ENCODE measurements around the gene SPATA31D4. TPM values are rescaled to one million over a fixed set of nuclear protein-coding genes. Genes with fewer than 3 reads are reported as not detected.
"Not testable (repeated sequence)": the region's sequence is repeated elsewhere in the genome, so short reads cannot be mapped to it uniquely, and the experiment has no call there.

Gene SPATA31D4
- not detected in 2 replicates for total RNA-seq (2022)
- percentile 7 among the genes with signal in this experiment for Bru-seq, nascent RNA
- BruChase-seq, experiment 1, labeled RNA remaining after a 2-hour chase, result not detected
- BruChase-seq, experiment 2, labeled RNA remaining after a 6-hour chase, result not detected
- long read RNA-seq, result 0 reads

GRCh38 chr9:81928305-81928704 is at the start of gene SPATA31D4:
SPATA31D4 (plus strand) TSS chr9:81928428; CDS start chr9:81928514, 86 bp downstream.
- H3K9me3 ChIP-seq; CTCF ChIA-PET; H3K27me3 Mint-ChIP-seq (ENCODE audit: insufficient read depth, unreplicated experiment); H3K4me3 ChIP-seq (ENCODE audit: low read depth, low read length); BruUV-seq (replicated peaks); H3K36me3 Mint-ChIP-seq (ENCODE audit: insufficient read depth, unreplicated experiment); POLR2A ChIA-PET; H3K4me3 Mint-ChIP-seq (ENCODE audit: unreplicated experiment); H3K27me3 ChIP-seq (replicated peaks; ENCODE audit: control insufficient read depth, insufficient read depth, low read length); H3K4me1 Mint-ChIP-seq (ENCODE audit: low read depth, unreplicated experiment); H3K9me3 Mint-ChIP-seq (ENCODE audit: unreplicated experiment); H3K36me3 ChIP-seq (ENCODE audit: control insufficient read depth, insufficient read depth, low read length); intact Hi-C loops (cut with micrococcal nuclease; ENCODE audit: unreplicated experiment); DNase-seq; H3K27ac Mint-ChIP-seq (ENCODE audit: unreplicated experiment); H3K4me1 ChIP-seq: not testable (repeated sequence)

GRCh38 chr9:81878530-81878929 is 49.7 kb upstream of the SPATA31D4 start:
- Histone ChIP-seq H3K9me3 (no peaks in the 10 kb centered on the region), H3K27me3 (replicated peaks; ENCODE audit: control insufficient read depth, insufficient read depth, low read length) (no peaks in the 10 kb centered on the region), H3K36me3 (ENCODE audit: control insufficient read depth, insufficient read depth, low read length) (no peaks in the 10 kb centered on the region), H3K4me1 (no peaks in the 10 kb centered on the region), H3K4me3 (ENCODE audit: low read depth, low read length) (no peak overlapping the region)
- no peak for DNase-seq
- no peak overlapping the region for H3K27ac Mint-ChIP-seq (ENCODE audit: unreplicated experiment)
- no peaks in the 10 kb centered on the region for H3K9me3 Mint-ChIP-seq (ENCODE audit: unreplicated experiment)
- ChIA-PET POLR2A (no interaction called here), CTCF (no interaction called here)
- no peaks in the 10 kb centered on the region for H3K36me3 Mint-ChIP-seq (ENCODE audit: insufficient read depth, unreplicated experiment)
- no peaks in the 10 kb centered on the region for H3K4me1 Mint-ChIP-seq (ENCODE audit: low read depth, unreplicated experiment)
- no peak for TF ChIP-seq CTCF (IDR thresholded peaks at IDR 0.05; ENCODE audit: insufficient read depth in 1 of 2, low read depth in 1 of 2, low read length in 1 of 2, severe bottlenecking in 1 of 2, unreplicated experiment in 1 of 2)
- H3K27me3 Mint-ChIP-seq (ENCODE audit: insufficient read depth, unreplicated experiment), result no peaks in the 10 kb centered on the region
- no TSS peak for BruUV-seq (replicated peaks)
- H3K4me3 Mint-ChIP-seq (ENCODE audit: unreplicated experiment), result no peak overlapping the region
- intact Hi-C loops (cut with micrococcal nuclease; ENCODE audit: unreplicated experiment), result no loop called here

- TF ChIP-seq CTCF (IDR thresholded peaks at IDR 0.05; ENCODE audit: insufficient read depth in 1 of 2, low read depth in 1 of 2, low read length in 1 of 2, severe bottlenecking in 1 of 2, unreplicated experiment in 1 of 2), result no peak
- ChIA-PET POLR2A (no interaction called here), CTCF (no interaction called here)
- Mint-ChIP-seq H3K27me3 (ENCODE audit: insufficient read depth, unreplicated experiment) (no peaks in the 10 kb centered on the region), H3K4me1 (ENCODE audit: low read depth, unreplicated experiment) (no peaks in the 10 kb centered on the region), H3K36me3 (ENCODE audit: insufficient read depth, unreplicated experiment) (no peaks in the 10 kb centered on the region), H3K9me3 (ENCODE audit: unreplicated experiment) (no peaks in the 10 kb centered on the region), H3K4me3 (ENCODE audit: unreplicated experiment) (no peak overlapping the region), H3K27ac (ENCODE audit: unreplicated experiment) (no peak overlapping the region)
- intact Hi-C loops (cut with micrococcal nuclease; ENCODE audit: unreplicated experiment), result no loop called here
- Histone ChIP-seq H3K4me1 (no peaks in the 10 kb centered on the region), H3K9me3 (no peaks in the 10 kb centered on the region), H3K27me3 (replicated peaks; ENCODE audit: control insufficient read depth, insufficient read depth, low read length) (no peaks in the 10 kb centered on the region), H3K36me3 (ENCODE audit: control insufficient read depth, insufficient read depth, low read length) (no peaks in the 10 kb centered on the region), H3K4me3 (ENCODE audit: low read depth, low read length) (no peak overlapping the region)
- DNase-seq, result no peak
- BruUV-seq (replicated peaks), result no TSS peak
These were observed 48.7 kb upstream of the SPATA31D4 start for GRCh38 chr9:81879501-81879916.

GRCh38 chr9:81885602-81886001 is 42.6 kb upstream of the SPATA31D4 start:
- no TSS peak for BruUV-seq (replicated peaks)
- Mint-ChIP-seq H3K4me1 (ENCODE audit: low read depth, unreplicated experiment) (no peaks in the 10 kb centered on the region), H3K4me3 (ENCODE audit: unreplicated experiment) (no peak overlapping the region), H3K9me3 (ENCODE audit: unreplicated experiment) (no peaks in the 10 kb centered on the region), H3K27me3 (ENCODE audit: insufficient read depth, unreplicated experiment) (no peaks in the 10 kb centered on the region), H3K36me3 (ENCODE audit: insufficient read depth, unreplicated experiment) (no peaks in the 10 kb centered on the region), H3K27ac (ENCODE audit: unreplicated experiment) (no peak overlapping the region)
- intact Hi-C loops (cut with micrococcal nuclease; ENCODE audit: unreplicated experiment), result no loop called here
- no peaks in the 10 kb centered on the region for H3K27me3 ChIP-seq (replicated peaks; ENCODE audit: control insufficient read depth, insufficient read depth, low read length)
- H3K4me3 ChIP-seq (ENCODE audit: low read depth, low read length), result no peak overlapping the region
- H3K36me3 ChIP-seq (ENCODE audit: control insufficient read depth, insufficient read depth, low read length), result no peaks in the 10 kb centered on the region
- no peak for TF ChIP-seq CTCF (IDR thresholded peaks at IDR 0.05; ENCODE audit: insufficient read depth in 1 of 2, low read depth in 1 of 2, low read length in 1 of 2, severe bottlenecking in 1 of 2, unreplicated experiment in 1 of 2)
- no peaks in the 10 kb centered on the region for H3K4me1 ChIP-seq
- no peak for DNase-seq
- CTCF ChIA-PET, result no interaction called here
- no peaks in the 10 kb centered on the region for H3K9me3 ChIP-seq
- POLR2A ChIA-PET, result no interaction called here
